HepG2 (cell line): ENCODE data around the gene SDC1. TPM values are rescaled to one million over a fixed set of nuclear protein-coding genes. Genes with fewer than 3 reads are reported as not detected.

Experiments
- ATAC-seq: fragments of 200-7000 bp; cut with Tn5 transposase; 3 replicates; pipeline ENCODE4 v1.9.1; 2020; ENCODE audit warnings: mild to moderate bottlenecking, moderate library complexity
- BruUV-seq: library from RNA; stranded (reverse); fragments of 400-500 nt; replicated peaks from 2 replicates; lab custom pipeline; 2021; lab: Mats Ljungman, UMichigan
- CTCF ChIA-PET: fragments of 300-600 bp; formaldehyde crosslinking; extraction: SDS; loops from one replicate; lab custom pipeline; 2021; ENCODE audit warnings: low total read pairs, inconsistent platforms, low intra/inter-chr PET ratio; lab: Yijun Ruan, JAX
- POLR2A ChIA-PET: fragments of 350-600 bp; sonication (Branson Sonifier 250); formaldehyde crosslinking; loops from one replicate; lab custom pipeline; 2020; ENCODE audit warnings: antibody characterized with exemption, inconsistent platforms; lab: Yijun Ruan, JAX
- DNase-seq: peaks from one replicate; pipeline ENCODE4 v3.0.0-alpha.2; 2015; ENCODE audit warnings: low spot score
- FAIRE-seq: peaks from 3 replicates; lab custom pipeline; 2011; peaks lifted over from hg19 to GRCh38; lab: Jason Lieb, UNC
- H2AFZ ChIP-seq: one replicate; pipeline ENCODE4 v1.6.1; 2011; ENCODE audit warnings: low read length, inconsistent platforms
- H3K27ac ChIP-seq: fragments of 300-600 bp; 3 replicates; pipeline ENCODE4 v1.8.0; 2011; ENCODE audit warnings: mixed run types, mild to moderate bottlenecking, mixed read lengths, low read length, inconsistent platforms; ENCODE audit not compliant: insufficient read depth; ENCODE audit errors: extremely low read length
- H3K27me3 ChIP-seq, 2 experiments: fragments of 200-600 bp in 1 of 2; 2 replicates in 1 of 2; 3 replicates in 1 of 2; pipeline versions ENCODE4 v1.6.0 to v1.8.0; 2011; ENCODE audit warnings: low read length in 2 of 2, mild to moderate bottlenecking in 2 of 2, moderate library complexity in 2 of 2, inconsistent platforms in 1 of 2; ENCODE audit not compliant: insufficient read depth in 2 of 2, control insufficient read depth in 1 of 2
- H3K36me3 ChIP-seq, 2 experiments: fragments of 200-600 bp in 1 of 2; replicated peaks in 1 of 2; 2 replicates in 1 of 2; 3 replicates in 1 of 2; pipeline versions ENCODE4 v1.5.1 to v1.8.0; 2011; ENCODE audit warnings: low read length in 2 of 2, inconsistent platforms in 1 of 2; ENCODE audit not compliant: insufficient read depth in 2 of 2, control insufficient read depth in 1 of 2
- H3K4me1 ChIP-seq: 2 replicates; pipeline ENCODE4 v1.5.1; 2012; ENCODE audit warnings: low read length, inconsistent platforms; ENCODE audit not compliant: insufficient read depth
- H3K4me2 ChIP-seq: 2 replicates; pipeline ENCODE4 v1.6.0; 2011; ENCODE audit warnings: low read depth, low read length, inconsistent platforms
- H3K4me3 ChIP-seq, 3 experiments: fragments of 200-600 bp in 1 of 3; sonication (generic), shearing (Covaris generic) in 1 of 3; replicated peaks in 1 of 3; 2 replicates each; pipeline ENCODE4 v1.5.1; 2011 to 2016; ENCODE audit warnings: low read length in 3 of 3, inconsistent platforms in 2 of 3, low read depth in 2 of 3, mild to moderate bottlenecking in 2 of 3, control low read depth in 1 of 3, mixed read lengths in 1 of 3; ENCODE audit not compliant: insufficient read depth in 1 of 3
- H3K79me2 ChIP-seq: one replicate; pipeline ENCODE4 v1.6.1; 2011; ENCODE audit warnings: low read length, inconsistent platforms; ENCODE audit not compliant: insufficient read depth
- H3K9ac ChIP-seq: 2 replicates; pipeline ENCODE4 v1.6.0; 2011; ENCODE audit warnings: mild to moderate bottlenecking, low read depth, low read length, inconsistent platforms; ENCODE audit not compliant: insufficient read depth
- H3K9me3 ChIP-seq: 2 replicates; pipeline ENCODE4 v1.5.1; 2012; ENCODE audit warnings: mild to moderate bottlenecking, low read length
- H4K20me1 ChIP-seq: 2 replicates; pipeline ENCODE4 v1.6.0; 2011; ENCODE audit warnings: inconsistent platforms, mild to moderate bottlenecking, low read length, moderate library complexity; ENCODE audit not compliant: insufficient read depth
- ARNTL ChIP-seq: sonication (generic); formaldehyde crosslinking; IDR thresholded peaks from 2 replicates; pipeline ENCODE4 v1.4.0; 2020; ENCODE audit warnings: mild to moderate bottlenecking, missing genetic modification reagents
- ERF ChIP-seq: IDR thresholded peaks from 2 replicates; pipeline ENCODE4 v1.6.1; 2018; ENCODE audit warnings: missing biosample characterization, missing genetic modification reagents
- FOXO4 ChIP-seq: sonication (generic); formaldehyde crosslinking; conservative IDR thresholded peaks from 2 replicates; pipeline ENCODE4 v1.8.1; 2023; ENCODE audit warnings: missing genetic modification reagents
- HOXA3 ChIP-seq: sonication (generic); formaldehyde crosslinking; IDR thresholded peaks from 2 replicates; pipeline ENCODE4 v1.5.0; 2020; ENCODE audit warnings: missing genetic modification reagents
- NCOR1 ChIP-seq: fragments of 200-600 bp; sonication (generic); IDR thresholded peaks from 2 replicates; pipeline ENCODE4 v1.7.0; 2017; ENCODE audit warnings: antibody characterized with exemption, low read length, borderline replicate concordance
- NR2F6 ChIP-seq, 2 experiments: IDR thresholded peaks; 2 replicates each; pipeline ENCODE4 v1.6.1; 2016; ENCODE audit warnings: antibody characterized with exemption in 1 of 2, mild to moderate bottlenecking in 1 of 2
- RELA ChIP-seq: sonication (generic); formaldehyde crosslinking; IDR thresholded peaks from 2 replicates; pipeline ENCODE4 v1.4.0; 2020; ENCODE audit warnings: missing genetic modification reagents
- YEATS4 ChIP-seq: sonication (generic); formaldehyde crosslinking; IDR thresholded peaks from 2 replicates; pipeline ENCODE4 v1.4.0; 2020; ENCODE audit warnings: missing genetic modification reagents, borderline replicate concordance
- ZFX ChIP-seq: sonication (generic); formaldehyde crosslinking; IDR thresholded peaks from 2 replicates; pipeline ENCODE4 v1.4.0; 2020; ENCODE audit warnings: mild to moderate bottlenecking, low read depth, missing genetic modification reagents, moderate library complexity
- ZHX1 ChIP-seq: sonication (generic); formaldehyde crosslinking; IDR thresholded peaks from 2 replicates; pipeline ENCODE4 v1.8.1; 2022; ENCODE audit warnings: low read depth, mild to moderate bottlenecking, missing genetic modification reagents
- ZMYM3 ChIP-seq: sonication (generic); formaldehyde crosslinking; IDR thresholded peaks from 2 replicates; pipeline ENCODE4 v1.5.1; 2020; ENCODE audit warnings: mild to moderate bottlenecking, missing genetic modification reagents
- ZNF274 ChIP-seq: sonication (generic); formaldehyde crosslinking; IDR thresholded peaks from 2 replicates; pipeline ENCODE4 v1.5.1; 2020; ENCODE audit warnings: mild to moderate bottlenecking, missing genetic modification reagents
- ZNF292 ChIP-seq: sonication (generic); formaldehyde crosslinking; IDR thresholded peaks from 2 replicates; pipeline ENCODE4 v1.8.1; 2022; ENCODE audit warnings: mild to moderate bottlenecking, low read depth, missing genetic modification reagents, borderline replicate concordance
- WGBS: methylation state at CpG from one replicate; pipeline ENCODE4 v1.1.6; 2017; ENCODE audit warnings: low lambda C conversion rate; 5-methylcytosine and 5-hydroxymethylcytosine counted together
- in situ Hi-C: cut with HindIII; loops from 2 replicates; pipeline ENCODE4 v1.10.0; 2017; ENCODE audit warnings: low pct_unique_long_range_greater_than_20kb; ENCODE audit not compliant: extremely low pct_ligation_motif_present
- intact Hi-C: fragments of 100-400 bp; cut with micrococcal nuclease; formaldehyde crosslinking; loops from one replicate; pipeline ENCODE4 v1.10.0; 2022; ENCODE audit not compliant: unreplicated experiment
- polyA plus RNA-seq, 8 experiments: library from polyadenylated mRNA; depleted of rRNA in 3 of 8; stranded (reverse) in 7 of 8; unstranded in 1 of 8; fragments of >200 nt; fragmentation: Illumina TruSeq in 4 of 8; extraction: Trizol in 4 of 8; gene quantifications; 2 replicates each; pipeline versions ENCODE4 v1.2.1 to v1.2.3, GENCODE V29; 2011 to 2016; ENCODE audit warnings: low read depth in 4 of 8, missing spikeins in 1 of 8, mixed read lengths in 1 of 8; ENCODE audit not compliant: insufficient read depth in 1 of 8
- total RNA-seq, 5 experiments: library from RNA; depleted of rRNA; stranded (reverse); fragments of >200 nt; fragmentation: Illumina TruSeq; extraction: Trizol; gene quantifications; 2 replicates each; pipeline ENCODE4 v1.2.3, GENCODE V29; 2016; ENCODE audit warnings: low read depth in 1 of 5

The SDC1 gene
- total and polyA plus RNA-seq, 2 of the 13 experiments (the other 11 are each of a cell fraction or from before 2014, with no cell fraction given): 108 to 119 TPM

- Histone ChIP-seq H3K9ac (no peak overlapping the region), H3K4me1 (peaks cover 96% of the 10 kb centered on the region), H3K27ac (peak overlapping the region; percentile 45), H3K4me3 (no peak overlapping the region), H3K79me2 (no peaks in the 10 kb centered on the region), H3K27me3 (no peaks in the 10 kb centered on the region), H2AFZ (no peak overlapping the region), H3K4me2 (no peak overlapping the region), H3K9me3 (no peaks in the 10 kb centered on the region), H3K36me3 (no peaks in the 10 kb centered on the region), H4K20me1 (no peaks in the 10 kb centered on the region)
- TF ChIP-seq FOXO4 (CRISPR knock-in tag): 0 out of 2 replicates have a peak, but pooled peaks have one; percentile 79
- 0 out of 2 replicates have a peak, but pooled peaks have one; percentile 0 for TF ChIP-seq ZMYM3 (CRISPR knock-in tag)
- TF ChIP-seq ZNF274 (CRISPR knock-in tag): no peak
- peak; percentile 7; the same call in 1 of the 2 replicates for TF ChIP-seq NR2F6 (IDR thresholded peaks at IDR 0.05)
- TF ChIP-seq NR2F6 (CRISPR knock-in tag; IDR thresholded peaks at IDR 0.05): peak; percentile 1; the same call in 1 of the 2 replicates
- TF ChIP-seq ZNF292: 0 out of 2 replicates have a peak, but pooled peaks have one; percentile 9
- in situ Hi-C loops: no loop called here
- no TSS peak for BruUV-seq
- ChIA-PET POLR2A (interaction anchor here (0.8 to 1.9 kb wide), 3 partner anchors 14 to 32 kb away, joined by 5 to 6 read pairs (median 5); partner anchors contain the start of gene SDC1), CTCF (interaction anchor here (2.7 kb wide), 1 partner anchor 57 kb away, joined by 19 read pairs; no protein-coding TSS in a partner anchor)
- 91% methylated on average over 4 of the region's 4 CpGs for WGBS
- DNase-seq: no peak
- ATAC-seq: no peak
- no peak for FAIRE-seq
- intact Hi-C loops: no loop called here
Observed at GRCh38 chr2:20193185-20193584, 31.7 kb downstream of the SDC1 start.

- ATAC-seq (peak; percentile 8), FAIRE-seq (no peak), DNase-seq (no peak)
- H3K27ac ChIP-seq: peak overlapping the region; percentile 45
- no peaks in the 10 kb centered on the region for H3K79me2 ChIP-seq
- 0% methylated on average over 1 of the region's 2 CpGs for WGBS
- ChIA-PET POLR2A (interaction anchor here (0.8 to 1.2 kb wide), 2 partner anchors 15 to 32 kb away, joined by 5 read pairs; partner anchors contain the start of gene SDC1), CTCF (interaction anchor here (2.7 kb wide), 1 partner anchor 57 kb away, joined by 19 read pairs; no protein-coding TSS in a partner anchor)
- no peak overlapping the region for H3K4me3 ChIP-seq
- no peak overlapping the region; the same call in 1 of the 2 replicates for H3K9ac ChIP-seq
- intact Hi-C loops: no loop called here
- H2AFZ ChIP-seq: no peak overlapping the region
- no peaks in the 10 kb centered on the region for H3K36me3 ChIP-seq
- H3K4me1 ChIP-seq: peaks cover 96% of the 10 kb centered on the region
- in situ Hi-C loops: no loop called here
- no peaks in the 10 kb centered on the region for H3K9me3 ChIP-seq
- H4K20me1 ChIP-seq: no peaks in the 10 kb centered on the region
- no TSS peak for BruUV-seq
- no peak overlapping the region; the same call in 1 of the 2 replicates for H3K4me2 ChIP-seq
- no peaks in the 10 kb centered on the region for H3K27me3 ChIP-seq
- TF ChIP-seq RELA (CRISPR knock-in tag): no peak
- TF ChIP-seq YEATS4 (CRISPR knock-in tag): peak; percentile 49; the same call in 1 of the 2 replicates
- peak; percentile 38; the same call in 1 of the 2 replicates for TF ChIP-seq ERF
- TF ChIP-seq NR2F6 (IDR thresholded peaks at IDR 0.05): peak; percentile 66; the same call in 1 of the 2 replicates
- peak; percentile 53 for TF ChIP-seq NR2F6 (CRISPR knock-in tag; IDR thresholded peaks at IDR 0.05)
- 0 out of 2 replicates have a peak, but pooled peaks have one; percentile 33 for TF ChIP-seq NCOR1
- TF ChIP-seq ZHX1: 0 out of 2 replicates have a peak, but pooled peaks have one; percentile 54
- peak; percentile 58 for TF ChIP-seq HOXA3 (CRISPR knock-in tag)
- TF ChIP-seq ZFX: peak; percentile 68
- TF ChIP-seq ARNTL (CRISPR knock-in tag): 0 out of 2 replicates have a peak, but pooled peaks have one; percentile 25
Observed at GRCh38 chr2:20192781-20193180, 32.1 kb downstream of the SDC1 start.
